MM.1S (cell line): Measurements from ENCODE around the gene ACTN1.

Experiments
- CTCF ChIP-seq: fragments of 300-600 bp; sonication (generic); IDR thresholded peaks from 2 replicates; pipeline ENCODE4 v1.5.1; 2016; ENCODE audit warnings: antibody characterized with exemption, low read length, mixed read lengths
- EZH2 ChIP-seq: fragments of 300-600 bp; sonication (generic); optimal IDR thresholded peaks from 2 replicates; pipeline ENCODE3; 2017; ENCODE audit warnings: low read depth, mild to moderate bottlenecking, antibody characterized with exemption, low read length, mixed read lengths

- TF ChIP-seq CTCF: no peak
- no peak for TF ChIP-seq EZH2
Observed at GRCh38 chr14:68966872-68967301, 12.2 kb downstream of the ACTN1 start.
